BE2C (cell line): Measurements from ENCODE around the gene IQCN.

Experiments
- DNase-seq: peaks from one replicate; pipeline ENCODE4 v3.0.0-alpha.2; 2020
- H3K27me3 ChIP-seq: fragments of 250-450 bp; sonication (Bioruptor Pico); 2 replicates; pipeline ENCODE4 v1.5.1; 2020; ENCODE audit warnings: mild to moderate bottlenecking
- H3K36me3 ChIP-seq: fragments of 250-450 bp; sonication (Bioruptor Pico); 2 replicates; pipeline ENCODE4 v1.5.1; 2020; ENCODE audit warnings: mild to moderate bottlenecking
- H3K4me1 ChIP-seq: fragments of 250-450 bp; sonication (Bioruptor Pico); 2 replicates; pipeline ENCODE4 v1.5.1; 2020
- H3K4me3 ChIP-seq: 2 replicates; pipeline ENCODE4 v1.5.1; 2011; ENCODE audit warnings: low read depth, low read length
- H3K9me3 ChIP-seq: fragments of 250-450 bp; sonication (Bioruptor Pico); 2 replicates; pipeline ENCODE4 v1.5.1; 2020
- CTCF ChIP-seq: IDR thresholded peaks from 2 replicates; pipeline ENCODE4 v1.5.1; 2012; ENCODE audit warnings: mild to moderate bottlenecking, low read depth, low read length

The IQCN gene

GRCh38 chr19:18308051-18308947 lies 34.0 kb upstream of the IQCN start:
- no peaks in the 10 kb centered on the region for H3K9me3 ChIP-seq
- no peak overlapping the region for H3K4me3 ChIP-seq
- H3K4me1 ChIP-seq, result peaks cover 22% of the 10 kb centered on the region
- no peak for TF ChIP-seq CTCF
- no peaks in the 10 kb centered on the region for H3K27me3 ChIP-seq
- DNase-seq, result no peak
- H3K36me3 ChIP-seq, result peaks cover 70% of the 10 kb centered on the region

- Histone ChIP-seq H3K36me3 (peaks cover 60% of the 10 kb centered on the region), H3K9me3 (no peaks in the 10 kb centered on the region), H3K27me3 (no peaks in the 10 kb centered on the region), H3K4me1 (peaks cover 24% of the 10 kb centered on the region), H3K4me3 (no peak overlapping the region)
- no peak for TF ChIP-seq CTCF
- DNase-seq, result no peak
Measured at GRCh38 chr19:18307271-18307681, 33.0 kb upstream of the IQCN start.

- peaks cover 24% of the 10 kb centered on the region for H3K4me1 ChIP-seq
- H3K36me3 ChIP-seq, result peaks cover 56% of the 10 kb centered on the region
Measured at GRCh38 chr19:18306888-18307260, 32.6 kb upstream of the IQCN start.

GRCh38 chr19:18306209-18306887 lies 32.1 kb upstream of the IQCN start:
- TF ChIP-seq CTCF, result no peak
- H3K36me3 ChIP-seq, result peaks cover 51% of the 10 kb centered on the region

More at GRCh38 chr19:18306888-18307260, 32.6 kb upstream of the IQCN start:
- Histone ChIP-seq H3K4me3 (no peak overlapping the region), H3K27me3 (no peaks in the 10 kb centered on the region), H3K9me3 (no peaks in the 10 kb centered on the region)
- no peak for TF ChIP-seq CTCF
- DNase-seq, result no peak

GRCh38 chr19:18304458-18305310 lies 30.4 kb upstream of the IQCN start:
- no peaks in the 10 kb centered on the region for H3K27me3 ChIP-seq
- DNase-seq, result peak; percentile 90
- H3K4me3 ChIP-seq, result peak overlapping the region; percentile 43
- peaks cover 37% of the 10 kb centered on the region for H3K36me3 ChIP-seq
- H3K9me3 ChIP-seq, result no peaks in the 10 kb centered on the region
- peaks cover 24% of the 10 kb centered on the region for H3K4me1 ChIP-seq
- 0 out of 2 replicates have a peak, but pooled peaks have one; percentile 5 for TF ChIP-seq CTCF

More at GRCh38 chr19:18306209-18306887, 32.1 kb upstream of the IQCN start:
- Histone ChIP-seq H3K27me3 (no peaks in the 10 kb centered on the region), H3K4me1 (peaks cover 24% of the 10 kb centered on the region), H3K9me3 (no peaks in the 10 kb centered on the region), H3K4me3 (no peak overlapping the region)
- no peak for DNase-seq
